ENCODE measurements around the gene FOXK2.
A peak's percentile ranks its signal among the peaks of the same experiment; 100 is the strongest.
"Not testable (repeated sequence)": the region's sequence is repeated elsewhere in the genome, so short reads cannot be mapped to it uniquely, and the experiment has no call there.

Gene FOXK2

GRCh38 chr17:82561429-82562035, 42.0 kb downstream of the FOXK2 start:
- peak in 26 of 56 donors; percentile 14 to 62 (median 31) for DNase-seq

DNA sequence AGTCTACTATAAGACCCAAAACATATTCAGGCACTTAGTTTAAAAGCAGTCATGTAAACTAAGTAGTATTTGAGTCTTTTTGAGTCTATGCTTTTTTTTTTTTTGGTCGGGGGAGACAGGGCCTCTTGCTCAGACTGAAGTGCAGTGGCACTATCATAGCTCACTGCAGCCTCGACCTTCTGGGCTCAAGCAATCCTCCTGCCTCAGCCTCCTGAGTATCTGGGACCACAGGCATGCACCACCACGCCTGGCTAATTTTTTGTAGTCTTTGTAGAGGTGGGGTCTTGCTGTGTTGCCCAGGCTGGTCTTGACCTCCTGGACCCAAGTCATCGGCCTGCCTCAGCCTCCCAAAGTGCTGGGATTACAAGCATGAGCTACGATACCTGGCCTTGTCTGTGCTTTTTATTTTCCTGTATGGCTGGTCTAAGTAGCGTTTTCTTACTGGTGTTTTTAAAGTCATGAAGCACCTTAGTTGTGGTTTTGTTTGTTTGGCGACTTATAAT, 43.2 kb downstream of the FOXK2 start:
- not testable (repeated sequence) for DNase-seq

DNA sequence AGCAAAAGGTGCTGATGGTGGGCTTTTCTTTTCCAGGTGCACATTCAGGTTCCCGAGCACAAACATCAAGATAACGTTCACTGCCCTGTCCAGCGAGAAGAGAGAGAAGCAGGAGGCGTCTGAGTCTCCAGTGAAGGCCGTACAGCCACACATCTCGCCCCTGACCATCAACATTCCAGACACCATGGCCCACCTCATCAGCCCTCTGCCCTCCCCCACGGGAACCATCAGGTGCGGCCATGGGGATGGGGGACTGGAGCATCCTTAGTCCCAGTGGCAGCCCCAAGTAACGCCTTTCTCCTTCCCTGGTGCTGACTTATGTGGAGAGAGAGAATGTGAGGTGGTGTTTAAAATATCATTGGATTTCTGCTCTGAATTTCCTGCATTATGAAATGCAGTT, 43.8 kb downstream of the FOXK2 start:
- DNase-seq = no peak

GRCh38 chr17:82563745-82564144, 44.2 kb downstream of the FOXK2 start:
- DNase-seq = not testable (repeated sequence)

DNA sequence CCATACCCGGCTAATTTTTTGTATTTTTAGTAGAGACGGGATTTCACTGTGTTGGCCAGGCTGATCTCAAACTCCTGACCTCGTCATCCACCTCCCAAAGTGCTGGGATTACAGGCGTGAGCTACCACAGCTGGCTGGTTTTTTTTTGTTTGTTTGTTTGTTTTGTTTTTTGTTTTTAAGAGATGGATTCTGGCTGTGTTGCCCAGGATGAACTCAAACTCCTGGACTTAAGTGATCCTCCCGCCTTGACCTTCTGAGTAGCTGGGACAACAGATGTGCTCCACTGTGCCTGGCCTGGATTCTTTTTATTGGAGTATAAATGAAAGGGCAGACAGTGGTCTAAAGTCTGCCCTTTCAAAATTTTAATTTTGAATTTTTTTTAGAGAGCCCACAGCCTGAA, 44.7 kb downstream of the FOXK2 start:
- DNase-seq = no peak

DNA sequence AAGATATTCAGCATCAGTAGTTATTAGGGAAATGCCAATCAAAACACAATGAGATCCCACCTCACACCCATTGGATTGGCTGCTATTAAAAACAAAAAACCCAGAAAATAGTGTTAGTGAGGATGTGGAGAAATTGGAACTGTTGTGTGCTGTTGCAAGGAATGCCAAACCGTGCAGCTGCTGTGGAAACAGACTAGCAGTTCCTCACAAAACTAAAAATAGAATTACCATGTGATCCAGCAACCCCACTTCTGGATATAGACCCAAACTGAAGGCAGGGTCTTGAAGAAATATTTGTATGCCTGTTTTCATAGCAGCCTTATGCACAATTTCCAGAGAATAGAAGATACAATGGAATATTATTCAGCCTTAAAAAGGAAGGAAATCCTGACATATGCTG, 46.0 kb downstream of the FOXK2 start:
- peak in 1 of 56 donors; percentile 20 for DNase-seq

DNA sequence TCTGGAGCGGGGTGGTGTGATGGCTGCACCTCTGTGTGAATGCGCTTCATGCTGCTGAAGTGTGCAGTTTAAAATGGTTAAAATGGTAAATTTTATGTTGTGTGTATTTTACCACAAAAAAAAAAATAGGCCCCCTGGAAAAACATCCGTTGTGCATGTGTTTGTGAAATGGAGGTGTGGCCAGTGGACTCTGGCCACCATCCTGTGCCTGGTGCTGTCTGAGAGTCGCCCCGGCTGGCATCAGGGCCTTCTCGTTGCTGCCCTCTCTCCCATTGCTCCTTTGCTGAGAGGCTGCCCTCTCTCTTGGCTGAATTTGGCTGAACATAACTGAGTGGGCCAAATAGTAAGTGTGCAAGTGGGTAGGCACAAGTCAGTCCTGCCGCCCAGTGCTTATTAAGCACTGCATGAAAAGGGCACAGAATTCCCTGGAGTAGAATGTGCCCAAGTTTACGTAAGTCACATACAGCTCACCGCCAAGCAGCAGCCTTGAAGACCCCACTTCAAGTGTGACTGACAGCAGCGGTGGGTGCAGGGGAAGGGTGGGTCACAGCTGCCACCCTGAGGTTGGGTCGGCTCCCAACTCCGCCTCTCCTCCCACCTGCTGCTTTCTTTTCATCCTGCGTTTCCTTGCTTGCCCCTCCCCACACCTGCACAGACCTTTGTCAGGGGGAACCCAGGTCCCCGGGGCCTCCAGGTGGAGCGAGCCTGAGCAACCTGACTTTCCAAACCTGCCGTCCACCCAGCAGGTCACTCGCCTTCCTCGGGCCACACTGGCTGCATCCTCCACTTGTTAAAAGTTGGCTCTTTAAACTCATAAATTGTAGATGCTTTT, 46.8 kb downstream of the FOXK2 start:
- DNase-seq = peak in 2 of 56 donors; percentile 8 to 32

DNA sequence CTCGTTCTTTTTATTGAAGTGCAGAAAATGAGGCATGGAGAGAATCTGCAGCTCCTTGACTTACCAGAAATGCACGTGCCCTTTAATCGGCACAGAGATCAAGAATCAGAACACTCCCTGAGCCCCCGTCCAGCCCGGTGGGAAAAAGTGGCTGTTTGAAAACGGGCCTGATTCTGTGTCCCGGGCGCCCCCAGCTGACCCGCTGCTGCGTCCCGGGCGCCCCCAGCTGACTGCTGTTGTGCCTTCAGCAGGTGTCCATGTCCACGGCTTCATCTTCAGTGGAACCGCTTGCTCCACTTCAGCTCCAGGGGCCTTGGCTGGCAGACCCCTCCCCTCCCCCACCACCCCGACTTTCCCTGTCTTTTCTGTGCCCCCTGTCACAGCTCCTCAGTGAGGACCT, 47.8 kb downstream of the FOXK2 start:
- DNase-seq = no peak

GRCh38 chr17:82568997-82569393, 49.5 kb downstream of the FOXK2 start:
- DNase-seq = no peak

GRCh38 chr17:82569621-82570020, 50.1 kb downstream of the FOXK2 start:
- no peak for DNase-seq

DNA sequence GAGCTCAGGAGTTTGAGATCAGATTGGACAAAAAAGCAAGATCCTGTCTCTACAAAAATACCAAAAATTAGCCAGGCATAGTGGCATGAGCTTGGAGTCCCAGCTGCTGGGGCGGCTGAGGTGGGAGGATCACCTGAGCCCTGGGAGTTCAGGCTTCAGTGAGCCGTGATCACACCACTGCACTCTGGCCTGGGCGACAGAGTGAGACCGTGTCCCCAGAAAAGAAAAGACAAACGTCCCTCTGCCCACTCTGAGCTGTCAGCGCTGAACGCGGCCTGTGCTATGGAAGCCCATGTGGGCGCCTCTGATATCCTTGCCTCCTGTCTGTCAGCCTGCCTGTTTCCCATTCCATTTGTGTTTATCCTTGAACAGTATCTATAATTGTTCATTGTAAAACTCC, 50.7 kb downstream of the FOXK2 start:
- no peak for DNase-seq

DNA sequence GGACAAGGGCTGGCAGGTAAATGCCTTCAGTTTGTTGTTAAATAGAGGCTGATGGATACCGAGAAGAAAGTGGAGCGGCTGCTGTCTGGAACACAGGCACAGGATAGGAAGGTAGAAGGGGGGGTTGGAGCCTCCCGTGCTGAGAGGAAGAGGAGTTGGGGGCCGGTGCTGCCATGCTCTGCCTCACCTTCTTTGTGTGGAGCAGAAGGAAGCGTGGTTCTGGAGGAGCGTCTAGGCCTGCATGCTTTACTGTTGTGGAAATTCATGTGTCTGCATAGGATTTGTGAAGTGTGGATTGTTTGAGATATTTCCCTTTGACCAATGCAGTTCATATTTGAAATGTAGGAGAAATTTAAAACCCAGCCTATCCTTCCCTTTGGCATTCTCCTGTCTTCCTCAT, 52.3 kb downstream of the FOXK2 start:
- no peak for DNase-seq

- no peak for DNase-seq
Observed at GRCh38 chr17:82574041-82574440, 54.5 kb downstream of the FOXK2 start.

DNA sequence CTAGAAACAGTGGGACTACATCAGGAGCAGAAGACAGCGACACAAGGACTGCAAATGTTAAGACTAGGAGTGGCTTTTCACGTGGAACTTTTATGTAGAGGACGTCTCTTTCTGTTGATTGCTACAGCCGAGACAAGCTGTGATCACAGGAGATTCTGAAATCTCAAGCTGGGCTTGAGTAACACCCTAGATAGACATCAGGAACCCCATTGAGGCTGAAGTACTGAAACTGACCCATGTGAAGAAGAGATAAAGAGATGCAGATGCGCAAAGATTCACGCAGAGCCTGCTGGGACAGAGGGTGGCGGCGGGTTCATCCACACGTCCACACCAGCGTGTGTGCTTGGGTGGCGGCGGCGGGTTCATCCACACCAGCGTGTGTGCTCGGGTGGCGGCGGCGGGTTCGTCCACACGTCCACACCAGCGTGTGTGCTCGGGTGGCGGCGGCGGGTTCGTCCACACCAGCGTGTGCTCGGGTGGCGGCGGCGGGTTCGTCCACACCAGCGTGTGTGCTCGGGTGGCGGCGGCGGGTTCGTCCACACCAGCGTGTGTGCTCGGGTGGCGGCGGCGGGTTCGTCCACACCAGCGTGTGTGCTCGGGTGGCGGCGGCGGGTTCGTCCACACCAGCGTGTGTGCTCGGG, 56.2 kb downstream of the FOXK2 start:
- DNase-seq = not testable (repeated sequence)

GRCh38 chr17:82577300-82577699, 57.8 kb downstream of the FOXK2 start:
- DNase-seq = no peak

DNA sequence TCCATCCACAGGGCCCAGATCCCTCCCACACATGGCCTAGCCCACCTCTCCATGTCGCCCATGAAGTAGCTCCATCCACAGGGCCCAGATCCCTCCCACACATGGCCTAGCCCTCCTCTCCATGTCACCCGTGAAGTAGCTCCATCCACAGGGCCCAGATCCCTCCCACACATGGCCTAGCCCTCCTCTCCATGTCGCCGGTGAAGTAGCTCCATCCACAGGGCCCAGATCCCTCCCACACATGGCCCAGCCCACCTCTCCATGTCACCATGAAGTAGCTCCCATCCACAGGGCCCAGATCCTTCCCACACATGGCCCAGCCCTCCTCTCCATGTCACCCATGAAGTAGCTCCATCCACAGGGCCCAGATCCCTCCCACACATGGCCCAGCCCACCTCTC, 60.4 kb downstream of the FOXK2 start:
- DNase-seq = not testable (repeated sequence)

GRCh38 chr17:82582213-82582612, 62.7 kb downstream of the FOXK2 start:
- DNase-seq = no peak

DNA sequence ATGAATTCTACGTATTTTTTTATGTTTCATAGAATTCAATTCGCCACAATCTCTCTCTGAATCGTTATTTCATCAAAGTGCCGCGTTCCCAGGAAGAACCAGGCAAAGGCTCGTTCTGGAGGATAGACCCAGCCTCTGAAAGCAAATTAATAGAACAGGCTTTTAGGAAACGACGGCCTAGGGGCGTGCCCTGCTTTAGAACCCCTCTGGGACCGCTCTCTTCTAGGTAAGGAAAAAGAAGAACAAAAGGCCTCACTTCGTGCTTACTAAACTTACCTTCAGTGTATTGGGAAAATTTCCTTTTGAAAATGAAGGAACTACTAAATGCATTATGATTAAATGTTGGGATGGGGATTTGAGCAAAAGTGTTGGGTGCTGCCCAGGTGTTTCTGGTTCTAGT, 63.2 kb downstream of the FOXK2 start:
- DNase-seq = no peak

GRCh38 chr17:82583720-82584234, 64.2 kb downstream of the FOXK2 start:
- DNase-seq = peak in 36 of 56 donors; percentile 13 to 90 (median 50)

GRCh38 chr17:82585935-82586575, 66.5 kb downstream of the FOXK2 start:
- DNase-seq = peak in 20 of 56 donors; percentile 6 to 74 (median 40)

DNA sequence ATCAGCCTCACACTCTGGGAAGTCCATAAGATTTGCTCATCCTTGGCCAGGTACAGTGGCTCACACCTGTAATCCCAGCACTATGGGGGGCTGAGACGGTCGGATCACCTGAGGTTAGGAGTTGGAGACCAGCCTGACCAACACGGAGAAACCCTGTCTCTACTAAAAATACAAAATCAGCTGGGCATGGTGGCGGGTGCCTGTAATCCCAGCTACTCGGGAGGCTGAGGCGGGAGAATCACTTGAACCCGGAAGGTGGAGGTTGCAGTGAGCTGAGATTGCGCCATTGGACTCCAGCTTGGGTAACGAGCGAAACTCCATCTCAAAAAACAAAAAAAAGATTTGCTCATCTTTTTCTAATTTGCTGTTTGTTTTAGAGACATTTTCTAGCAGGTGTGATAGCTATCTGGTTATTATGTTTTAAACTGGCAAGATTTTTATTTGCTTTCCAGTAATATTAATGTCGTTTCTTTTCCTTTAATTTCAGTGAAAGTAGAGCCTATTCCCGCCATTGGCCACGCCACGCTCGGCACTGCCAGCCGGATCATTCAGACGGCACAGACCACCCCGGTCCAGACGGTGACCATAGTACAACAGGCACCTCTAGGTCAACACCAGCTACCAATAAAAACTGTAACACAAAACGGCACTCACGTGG, 67.2 kb downstream of the FOXK2 start:
- DNase-seq = no peak
